ENCODE results near the gene MARCHF11.

The MARCHF11 gene

GRCh38 chr5:16051246-16051755 lies 128.3 kb downstream of the MARCHF11 start:
- Histone ChIP-seq H2BK120ac (ENCODE audit: low read depth, low read length) (no peak overlapping the region), H3K23ac (ENCODE audit: low read length in 2 of 2) (no peak overlapping the region), H3K4me3 (ENCODE audit: insufficient read depth in 1 of 2, low read depth in 1 of 2, low read length in 2 of 2) (no peak overlapping the region), H3K27ac (ENCODE audit: low read length, poor library complexity, severe bottlenecking) (no peak overlapping the region), H2AFZ (ENCODE audit: low read depth, low read length) (no peak overlapping the region), H3K79me1 (replicated peaks; ENCODE audit: low read length, poor library complexity, severe bottlenecking) (no peaks in the 10 kb centered on the region), H2BK5ac (ENCODE audit: low read depth, low read length, poor library complexity, severe bottlenecking) (no peak overlapping the region), H2BK12ac (ENCODE audit: low read length in 2 of 2) (no peak overlapping the region), H3K4ac (ENCODE audit: low read depth in 1 of 2, low read length in 2 of 2) (no peak overlapping the region), H4K8ac (ENCODE audit: low read length) (no peak overlapping the region), H3K9ac (ENCODE audit: low read length) (no peak overlapping the region), H3K18ac (ENCODE audit: low read depth in 1 of 2, low read length in 2 of 2) (no peak overlapping the region), H3K9me3 (ENCODE audit: control insufficient read depth, low read length) (no peaks in the 10 kb centered on the region), H3K14ac (ENCODE audit: low read length in 2 of 2) (no peak overlapping the region), H3K4me2 (ENCODE audit: low read length, poor library complexity, severe bottlenecking) (no peak overlapping the region), H2AK5ac (ENCODE audit: low read length, severe bottlenecking) (no peak overlapping the region), H3K4me1 (ENCODE audit: control insufficient read depth, insufficient read depth, low read depth, low read length) (no peaks in the 10 kb centered on the region), H3K36me3 (ENCODE audit: control insufficient read depth in 1 of 2, insufficient read depth in 2 of 2, low read depth in 1 of 2, low read length in 2 of 2) (no peaks in the 10 kb centered on the region), H2BK15ac (ENCODE audit: low read depth, poor library complexity, severe bottlenecking) (no peak overlapping the region), H3K27me3 (ENCODE audit: control insufficient read depth in 1 of 2, insufficient read depth in 1 of 2, low read length in 2 of 2) (no peaks in the 10 kb centered on the region), H4K91ac (ENCODE audit: low read length) (no peak overlapping the region)
- 59% methylated on average over 2 of the region's 3 CpGs for WGBS
- no peak for DNase-seq

GRCh38 chr5:16050414-16050813 lies 129.2 kb downstream of the MARCHF11 start:
- no peak overlapping the region for H4K91ac ChIP-seq (ENCODE audit: low read length)
- no peak overlapping the region for H2AFZ ChIP-seq (ENCODE audit: low read depth, low read length)
- no peak overlapping the region for H2BK5ac ChIP-seq (ENCODE audit: low read depth, low read length, poor library complexity, severe bottlenecking)
- no peak overlapping the region for H2BK120ac ChIP-seq (ENCODE audit: low read depth, low read length)
- H3K27ac ChIP-seq (ENCODE audit: low read length, poor library complexity, severe bottlenecking), result no peak overlapping the region
- H3K23ac ChIP-seq (ENCODE audit: low read length in 2 of 2), result no peak overlapping the region
- no peak overlapping the region for H3K9ac ChIP-seq (ENCODE audit: low read length)
- no peaks in the 10 kb centered on the region for H3K79me1 ChIP-seq (replicated peaks; ENCODE audit: low read length, poor library complexity, severe bottlenecking)
- no peak overlapping the region for H2BK15ac ChIP-seq (ENCODE audit: low read depth, poor library complexity, severe bottlenecking)
- no peak for DNase-seq
- H3K4me1 ChIP-seq (ENCODE audit: control insufficient read depth, insufficient read depth, low read depth, low read length), result no peaks in the 10 kb centered on the region
- no peak overlapping the region for H4K8ac ChIP-seq (ENCODE audit: low read length)
- no peaks in the 10 kb centered on the region for H3K9me3 ChIP-seq (ENCODE audit: control insufficient read depth, low read length)
- no peak overlapping the region for H3K18ac ChIP-seq (ENCODE audit: low read depth in 1 of 2, low read length in 2 of 2)
- no peak overlapping the region for H3K4me3 ChIP-seq (ENCODE audit: insufficient read depth in 1 of 2, low read depth in 1 of 2, low read length in 2 of 2)
- no peak overlapping the region for H2BK12ac ChIP-seq (ENCODE audit: low read length in 2 of 2)
- no peak overlapping the region for H2AK5ac ChIP-seq (ENCODE audit: low read length, severe bottlenecking)
- H3K36me3 ChIP-seq (ENCODE audit: control insufficient read depth in 1 of 2, insufficient read depth in 2 of 2, low read depth in 1 of 2, low read length in 2 of 2), result no peaks in the 10 kb centered on the region
- H3K4ac ChIP-seq (ENCODE audit: low read depth in 1 of 2, low read length in 2 of 2), result no peak overlapping the region
- no peaks in the 10 kb centered on the region for H3K27me3 ChIP-seq (ENCODE audit: control insufficient read depth in 1 of 2, insufficient read depth in 1 of 2, low read length in 2 of 2)
- H3K14ac ChIP-seq (ENCODE audit: low read length in 2 of 2), result no peak overlapping the region
- no peak overlapping the region for H3K4me2 ChIP-seq (ENCODE audit: low read length, poor library complexity, severe bottlenecking)
- 30% methylated on average over 1 of the region's 1 CpG for WGBS

GRCh38 chr5:16049761-16050160 lies 129.8 kb downstream of the MARCHF11 start:
- no peak overlapping the region for H3K23ac ChIP-seq (ENCODE audit: low read length in 2 of 2)
- no peak overlapping the region for H2BK5ac ChIP-seq (ENCODE audit: low read depth, low read length, poor library complexity, severe bottlenecking)
- H3K9me3 ChIP-seq (ENCODE audit: control insufficient read depth, low read length), result no peaks in the 10 kb centered on the region
- no peak overlapping the region for H3K9ac ChIP-seq (ENCODE audit: low read length)
- no peak overlapping the region for H2AK5ac ChIP-seq (ENCODE audit: low read length, severe bottlenecking)
- no peak overlapping the region for H3K18ac ChIP-seq (ENCODE audit: low read depth in 1 of 2, low read length in 2 of 2)
- no peak overlapping the region for H3K27ac ChIP-seq (ENCODE audit: low read length, poor library complexity, severe bottlenecking)
- no peak overlapping the region for H3K4me3 ChIP-seq (ENCODE audit: insufficient read depth in 1 of 2, low read depth in 1 of 2, low read length in 2 of 2)
- H4K91ac ChIP-seq (ENCODE audit: low read length), result no peak overlapping the region
- no peak overlapping the region for H4K8ac ChIP-seq (ENCODE audit: low read length)
- H3K4me2 ChIP-seq (ENCODE audit: low read length, poor library complexity, severe bottlenecking), result no peak overlapping the region
- DNase-seq, result no peak
- H3K4ac ChIP-seq (ENCODE audit: low read depth in 1 of 2, low read length in 2 of 2), result no peak overlapping the region
- H2BK12ac ChIP-seq (ENCODE audit: low read length in 2 of 2), result no peak overlapping the region
- no peaks in the 10 kb centered on the region for H3K4me1 ChIP-seq (ENCODE audit: control insufficient read depth, insufficient read depth, low read depth, low read length)
- 91% methylated on average over 1 of the region's 1 CpG for WGBS
- H2BK120ac ChIP-seq (ENCODE audit: low read depth, low read length), result no peak overlapping the region
- H3K27me3 ChIP-seq (ENCODE audit: control insufficient read depth in 1 of 2, insufficient read depth in 1 of 2, low read length in 2 of 2), result no peaks in the 10 kb centered on the region
- H3K79me1 ChIP-seq (replicated peaks; ENCODE audit: low read length, poor library complexity, severe bottlenecking), result no peaks in the 10 kb centered on the region
- no peak overlapping the region for H2BK15ac ChIP-seq (ENCODE audit: low read depth, poor library complexity, severe bottlenecking)
- no peak overlapping the region for H2AFZ ChIP-seq (ENCODE audit: low read depth, low read length)
- H3K14ac ChIP-seq (ENCODE audit: low read length in 2 of 2), result no peak overlapping the region
- H3K36me3 ChIP-seq (ENCODE audit: control insufficient read depth in 1 of 2, insufficient read depth in 2 of 2, low read depth in 1 of 2, low read length in 2 of 2), result no peaks in the 10 kb centered on the region

GRCh38 chr5:16048132-16048531 lies 131.5 kb downstream of the MARCHF11 start:
- H3K4me1 ChIP-seq (ENCODE audit: control insufficient read depth, insufficient read depth, low read depth, low read length), result no peaks in the 10 kb centered on the region
- H2BK5ac ChIP-seq (ENCODE audit: low read depth, low read length, poor library complexity, severe bottlenecking), result no peak overlapping the region
- H3K14ac ChIP-seq (ENCODE audit: low read length in 2 of 2), result no peak overlapping the region
- no peak overlapping the region for H3K27ac ChIP-seq (ENCODE audit: low read length, poor library complexity, severe bottlenecking)
- H2BK15ac ChIP-seq (ENCODE audit: low read depth, poor library complexity, severe bottlenecking), result no peak overlapping the region
- no peaks in the 10 kb centered on the region for H3K27me3 ChIP-seq (ENCODE audit: control insufficient read depth in 1 of 2, insufficient read depth in 1 of 2, low read length in 2 of 2)
- no peak overlapping the region for H4K8ac ChIP-seq (ENCODE audit: low read length)
- no peak overlapping the region for H3K4ac ChIP-seq (ENCODE audit: low read depth in 1 of 2, low read length in 2 of 2)
- no peak overlapping the region for H2AK5ac ChIP-seq (ENCODE audit: low read length, severe bottlenecking)
- H4K91ac ChIP-seq (ENCODE audit: low read length), result no peak overlapping the region
- no peaks in the 10 kb centered on the region for H3K36me3 ChIP-seq (ENCODE audit: control insufficient read depth in 1 of 2, insufficient read depth in 2 of 2, low read depth in 1 of 2, low read length in 2 of 2)
- no peak overlapping the region for H2BK12ac ChIP-seq (ENCODE audit: low read length in 2 of 2)
- H3K9ac ChIP-seq (ENCODE audit: low read length), result no peak overlapping the region
- no peaks in the 10 kb centered on the region for H3K79me1 ChIP-seq (replicated peaks; ENCODE audit: low read length, poor library complexity, severe bottlenecking)
- no peak overlapping the region for H3K4me3 ChIP-seq (ENCODE audit: insufficient read depth in 1 of 2, low read depth in 1 of 2, low read length in 2 of 2)
- no peaks in the 10 kb centered on the region for H3K9me3 ChIP-seq (ENCODE audit: control insufficient read depth, low read length)
- no peak overlapping the region for H3K23ac ChIP-seq (ENCODE audit: low read length in 2 of 2)
- no peak overlapping the region for H3K18ac ChIP-seq (ENCODE audit: low read depth in 1 of 2, low read length in 2 of 2)
- DNase-seq, result no peak
- H2AFZ ChIP-seq (ENCODE audit: low read depth, low read length), result no peak overlapping the region
- H3K4me2 ChIP-seq (ENCODE audit: low read length, poor library complexity, severe bottlenecking), result no peak overlapping the region
- H2BK120ac ChIP-seq (ENCODE audit: low read depth, low read length), result no peak overlapping the region
